ENCODE results near the gene S100G.
"Not testable (repeated sequence)": the region's sequence is repeated elsewhere in the genome, so short reads cannot be mapped to it uniquely, and the experiment has no call there.

S100G gene, protein sequence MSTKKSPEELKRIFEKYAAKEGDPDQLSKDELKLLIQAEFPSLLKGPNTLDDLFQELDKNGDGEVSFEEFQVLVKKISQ

DNA sequence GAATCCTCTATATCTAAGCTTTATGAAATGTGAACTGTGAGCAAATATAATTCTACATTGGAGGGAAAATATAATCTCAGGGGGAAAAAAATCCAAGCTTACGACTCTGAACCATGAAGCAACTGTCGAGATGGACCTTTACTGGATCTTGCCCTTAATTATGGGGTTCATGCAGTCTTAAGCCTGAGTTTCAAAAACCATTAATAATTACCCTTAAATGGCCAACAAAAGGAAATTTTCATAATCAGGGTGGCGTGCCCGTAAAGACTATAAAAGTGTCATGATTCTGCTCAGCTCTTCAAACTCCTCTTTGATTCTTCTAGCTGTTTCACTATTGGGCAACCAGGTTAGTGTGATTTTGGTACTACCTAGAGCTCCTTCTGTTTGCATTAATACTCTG, at the start of gene S100G:
TSS of gene S100G (plus strand) at position 301 of the 400 bp plus-strand sequence. CDS start 849 bp downstream, outside the sequence.
- DNase-seq, result no peak

DNA sequence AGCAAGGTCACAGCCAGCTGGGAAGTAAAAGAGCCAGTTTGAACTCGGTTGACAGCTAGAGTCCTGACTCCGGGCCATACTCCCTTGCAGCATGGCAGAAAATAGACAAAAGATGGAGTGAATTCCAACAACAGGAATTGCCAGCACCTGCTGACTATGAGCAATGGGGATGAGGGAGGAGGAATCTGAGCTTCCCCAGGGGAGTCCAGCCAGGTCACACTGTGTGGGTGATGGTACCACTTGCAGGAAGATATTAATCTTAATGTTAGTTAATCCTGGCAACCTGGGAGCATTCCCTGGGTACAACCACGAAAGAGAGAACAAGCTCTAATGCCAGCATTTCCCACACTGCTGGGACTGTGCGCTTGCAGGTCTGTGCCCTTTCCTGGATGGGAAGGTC, 48.1 kb upstream of the S100G start:
- DNase-seq, result no peak

DNA sequence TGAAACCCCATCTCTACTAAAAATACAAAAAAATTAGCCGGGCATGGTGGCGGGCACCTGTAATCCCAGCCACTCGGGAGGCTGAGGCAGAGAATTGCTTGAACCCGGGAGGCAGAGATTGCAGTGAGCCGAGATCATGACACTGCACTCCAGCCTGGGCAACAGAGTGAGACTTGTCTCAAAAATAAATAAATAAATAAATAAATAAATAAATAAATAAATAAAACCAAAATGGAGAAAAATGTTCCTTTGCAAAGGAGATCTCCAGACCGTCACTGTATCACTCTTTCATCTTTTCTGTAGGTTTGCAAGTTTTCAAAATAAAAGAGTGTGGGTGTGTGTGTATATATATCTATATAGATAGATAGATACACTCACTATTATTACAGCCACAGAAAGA, 46.7 kb upstream of the S100G start:
- DNase-seq, result not testable (repeated sequence)

DNA sequence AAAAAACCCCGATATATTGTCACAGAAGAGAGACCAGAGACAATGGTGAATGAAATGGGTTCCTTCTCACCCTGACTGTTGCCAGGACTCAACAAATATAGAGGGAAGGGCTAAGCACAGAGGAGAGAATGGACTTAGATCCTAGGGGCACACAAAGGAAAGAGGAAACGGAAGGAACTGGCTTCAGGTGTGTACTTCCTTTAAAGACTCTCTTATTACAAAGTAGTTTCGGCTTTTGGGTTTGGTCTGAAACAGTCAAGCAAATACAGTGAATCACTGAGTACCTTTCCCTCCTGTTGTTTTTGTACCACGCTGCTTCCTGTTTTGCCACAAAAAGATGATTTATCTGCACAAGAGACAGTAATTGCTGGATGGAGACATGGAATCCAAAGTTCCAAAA, 46.1 kb upstream of the S100G start:
- DNase-seq, result no peak

DNA sequence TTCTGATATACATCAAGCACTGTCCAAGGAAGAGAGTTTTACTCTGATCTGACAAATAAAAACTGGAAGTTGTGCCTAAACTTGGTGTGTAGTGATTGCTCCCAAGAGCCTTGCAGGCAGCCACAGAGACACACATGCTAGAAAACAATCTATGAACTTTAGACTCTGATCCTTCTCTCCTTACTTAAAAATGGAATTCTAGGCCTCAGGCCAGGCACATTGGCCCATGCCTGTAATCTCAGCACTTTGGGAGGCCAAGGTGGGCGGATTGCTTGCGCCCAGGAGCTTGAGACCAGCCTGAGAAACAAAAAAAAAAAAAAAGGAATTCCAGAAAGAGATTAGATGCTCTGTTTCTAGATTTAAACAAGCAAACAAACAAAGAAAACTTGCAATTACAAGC, 45.6 kb upstream of the S100G start:
- DNase-seq, result no peak

DNA sequence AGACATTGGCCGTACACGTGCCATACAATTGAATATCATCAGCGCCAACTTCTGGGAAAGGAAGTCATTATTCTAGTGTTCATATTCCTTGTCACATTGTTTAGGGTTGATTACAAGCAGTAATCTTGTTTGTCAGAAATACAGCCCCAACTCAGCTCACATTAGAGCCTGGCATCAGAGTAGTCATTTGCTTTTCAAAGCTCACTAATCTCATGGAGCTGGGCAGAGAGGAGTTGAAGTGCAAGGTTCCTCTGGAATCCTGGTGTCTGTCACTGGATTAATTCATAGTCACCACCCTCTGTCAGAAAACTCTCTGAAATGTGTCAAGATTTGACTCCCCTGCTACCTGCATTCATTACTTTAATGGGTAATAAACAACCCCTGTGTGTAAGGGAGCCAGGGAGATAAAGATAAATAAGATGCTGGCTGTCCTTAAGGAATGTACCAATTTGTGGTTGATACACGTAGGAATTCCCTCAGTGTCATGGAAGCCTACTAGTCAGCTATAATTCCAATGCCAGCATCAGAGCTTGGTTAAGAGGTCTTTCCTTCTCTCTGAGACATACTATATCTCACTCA, 43.7 kb upstream of the S100G start:
- no peak for DNase-seq

DNA sequence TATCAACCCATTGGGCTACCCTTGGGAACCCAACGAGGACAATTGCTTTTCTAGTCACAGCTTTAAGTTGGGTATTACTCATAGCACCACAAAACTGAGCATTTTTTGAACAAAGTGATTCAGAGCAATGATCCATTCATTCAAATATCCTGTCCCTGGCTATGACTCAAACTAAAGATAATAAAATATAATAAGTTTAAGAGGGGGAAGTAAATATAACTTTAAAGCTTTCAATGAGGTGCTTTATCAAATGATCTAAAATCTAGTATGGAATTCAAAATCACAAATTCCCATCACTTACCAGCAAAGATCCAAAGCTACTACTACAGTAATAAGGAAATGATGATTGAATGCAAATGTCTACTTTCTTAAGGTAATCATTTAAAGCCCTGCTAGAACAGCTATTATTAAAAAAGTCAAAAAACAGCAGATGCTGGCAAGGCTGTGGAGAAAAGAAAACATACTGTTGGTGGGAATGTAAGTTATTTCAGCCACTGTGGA, 39.8 kb upstream of the S100G start:
- peak; percentile 63 for DNase-seq

DNA sequence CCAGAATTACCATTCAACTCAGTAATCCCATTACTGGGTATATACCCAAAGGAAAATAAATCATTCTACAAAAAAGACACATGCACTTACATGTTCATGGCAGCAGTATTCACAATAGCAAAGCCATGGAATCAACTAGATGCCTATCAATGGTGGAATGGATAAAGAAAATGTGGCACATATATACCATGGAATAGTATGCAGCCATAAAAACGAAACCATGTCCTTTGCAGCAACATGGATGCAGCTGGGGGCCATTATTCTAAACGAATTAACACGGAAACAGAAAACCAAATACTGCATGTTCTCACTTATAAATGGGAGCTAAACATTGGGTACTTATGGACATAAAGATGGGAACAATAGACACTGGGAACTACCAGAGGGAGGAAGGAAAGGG, 39.3 kb upstream of the S100G start:
- not testable (repeated sequence) for DNase-seq

DNA sequence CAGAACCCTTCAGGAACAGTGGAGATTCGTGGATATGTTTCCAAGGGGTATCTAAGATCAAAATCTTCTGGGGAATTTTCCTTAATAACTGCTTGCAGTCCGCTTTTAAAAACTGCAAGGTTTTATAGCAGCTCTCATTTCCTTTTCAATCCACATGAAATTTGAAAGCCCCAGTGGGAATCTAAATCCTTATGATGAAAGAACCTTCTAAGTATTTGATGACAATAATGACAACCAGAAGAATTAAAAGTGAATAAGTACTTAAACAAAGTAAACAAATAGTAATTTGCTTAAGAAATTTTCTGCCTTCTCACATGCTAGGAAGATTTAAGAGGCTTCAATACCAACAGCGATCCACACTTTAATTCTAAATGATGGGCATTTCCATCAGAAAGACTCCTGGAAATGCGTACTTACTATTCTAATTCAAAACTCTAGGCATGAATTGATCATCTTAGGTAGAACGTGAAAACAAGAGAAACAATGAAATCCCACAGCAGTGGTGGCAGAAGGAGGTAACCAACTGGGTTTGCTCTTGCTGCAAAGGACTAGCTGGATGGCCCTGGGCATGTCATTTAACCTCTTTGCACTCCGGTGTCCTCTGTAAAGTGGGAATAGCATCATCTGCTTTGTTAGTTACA, 37.6 kb upstream of the S100G start:
- no peak for DNase-seq

DNA sequence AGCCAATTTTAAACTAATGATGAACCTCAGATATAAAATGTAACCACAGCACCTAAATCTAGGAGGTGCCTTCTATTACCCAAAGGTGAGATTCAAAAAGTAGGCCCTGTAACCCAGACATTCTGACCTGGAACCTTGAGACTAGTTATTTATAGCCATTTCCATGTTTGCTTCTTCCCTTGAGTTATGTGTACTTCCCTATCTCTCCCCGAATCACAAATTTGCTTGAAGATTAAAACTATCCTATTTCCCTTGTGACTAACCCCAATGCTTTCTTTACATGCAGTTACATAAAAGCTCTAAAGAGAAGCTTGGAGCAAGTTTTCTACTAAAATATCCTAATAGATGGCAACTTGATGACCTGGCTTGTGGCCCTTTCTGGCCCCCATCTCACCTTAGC, 32.6 kb upstream of the S100G start:
- no peak for DNase-seq

DNA sequence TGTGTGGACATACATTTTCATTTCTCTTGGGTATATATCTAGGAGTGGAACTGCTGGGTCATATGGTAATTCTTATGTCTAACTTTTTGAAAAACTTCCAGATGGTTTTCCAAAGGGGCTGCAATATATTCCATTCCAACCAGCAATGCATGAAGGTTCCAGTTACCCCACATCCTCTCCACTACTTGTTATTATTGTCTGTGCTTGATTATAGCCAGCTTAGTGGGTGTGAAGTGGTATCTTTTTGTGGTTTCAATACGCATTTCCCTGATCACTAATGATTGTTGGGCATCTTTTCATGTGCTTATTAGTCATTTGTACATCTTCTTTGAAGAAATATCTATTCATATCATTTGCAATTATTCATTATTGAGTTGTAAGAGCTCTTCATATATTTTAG, 31.5 kb upstream of the S100G start:
- DNase-seq, result no peak

DNA sequence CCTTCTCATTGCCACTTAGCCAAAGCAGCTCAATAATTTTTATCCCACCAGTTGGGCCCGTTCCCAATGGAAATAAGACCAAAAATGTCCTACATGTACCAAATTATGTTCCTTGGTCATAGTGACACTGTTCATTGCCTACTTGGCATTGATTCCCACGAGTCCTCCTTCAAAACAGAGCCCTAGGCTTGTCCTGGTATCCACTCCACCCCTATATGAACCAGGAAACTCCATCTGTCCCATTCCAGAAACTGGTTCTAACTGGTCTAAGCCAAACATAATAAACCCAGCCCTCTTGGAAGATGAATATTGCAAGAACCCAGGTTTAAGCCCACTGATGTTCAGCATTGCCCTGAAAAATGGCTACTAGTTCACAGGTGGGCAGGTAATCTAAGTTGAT, 30.9 kb upstream of the S100G start:
- no peak for DNase-seq

DNA sequence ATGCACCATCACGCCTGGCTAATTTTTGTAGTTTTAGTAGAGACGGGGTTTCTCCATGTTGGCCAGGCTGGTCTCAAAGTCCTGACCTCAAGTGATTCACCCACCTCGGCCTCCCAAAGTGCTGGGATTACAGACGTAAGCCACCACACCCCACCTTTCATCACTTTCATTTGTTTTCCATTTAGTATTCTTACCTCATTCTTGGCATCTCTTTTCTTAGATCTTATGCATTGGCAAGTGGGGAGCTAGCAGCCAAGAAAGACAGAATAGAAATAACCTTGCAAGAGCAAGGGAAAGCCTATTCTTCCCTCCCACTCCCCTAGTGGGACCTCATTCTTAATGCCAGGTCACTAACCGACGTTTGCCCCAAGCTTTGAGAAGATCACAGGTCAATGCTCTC, 21.4 kb upstream of the S100G start:
- DNase-seq, result not testable (repeated sequence)

DNA sequence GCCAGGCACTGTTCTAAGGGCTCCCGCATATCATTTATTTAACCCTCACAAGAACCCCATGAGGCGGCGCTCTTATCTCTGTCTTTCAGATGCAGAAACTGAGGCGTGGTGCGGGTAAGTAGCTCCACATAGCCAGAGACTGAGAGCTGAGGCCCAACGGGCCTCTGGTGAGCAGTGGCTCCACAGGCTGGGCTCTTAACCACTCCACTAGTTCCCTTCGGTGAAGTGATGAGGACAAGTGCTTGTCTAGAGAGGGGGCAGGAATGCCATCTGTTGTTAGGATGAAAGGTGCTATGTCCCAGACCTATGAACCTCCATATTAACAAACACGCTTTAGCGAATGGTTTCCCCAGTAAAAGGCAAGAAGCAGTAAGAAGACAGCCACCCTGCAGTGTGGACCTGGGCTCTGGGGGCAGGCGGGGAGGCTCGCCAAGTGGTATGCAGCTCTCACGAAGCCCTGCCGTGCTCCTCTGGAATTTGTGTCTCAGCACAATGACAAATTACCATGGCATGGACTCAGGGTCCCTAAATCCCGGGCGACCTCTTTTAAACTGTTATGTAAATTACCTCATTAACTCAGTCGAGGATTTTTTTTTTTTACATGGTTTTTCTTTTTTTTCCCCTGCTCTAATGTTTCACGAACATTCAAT, 20.9 kb upstream of the S100G start:
- DNase-seq, result no peak

DNA sequence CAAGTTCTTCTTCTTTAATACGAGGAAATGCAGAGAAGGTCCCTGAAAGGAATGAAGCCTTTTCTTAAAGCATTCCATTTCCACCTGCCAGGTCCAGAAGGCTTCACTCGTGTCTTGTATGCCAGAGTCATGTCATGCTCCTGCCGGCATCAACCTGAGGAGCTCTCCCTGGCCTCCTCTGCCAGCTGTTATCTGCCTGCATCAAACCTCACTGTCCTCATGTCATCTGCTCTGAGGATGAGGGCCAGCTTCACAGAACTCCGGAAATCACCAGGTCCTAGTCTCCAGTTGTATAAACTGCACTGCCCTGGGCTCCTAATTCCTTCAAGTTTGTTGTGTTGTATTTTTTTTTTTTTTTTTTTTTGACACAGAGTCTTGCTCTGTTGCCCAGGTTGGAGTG, 20.0 kb upstream of the S100G start:
- no peak for DNase-seq

DNA sequence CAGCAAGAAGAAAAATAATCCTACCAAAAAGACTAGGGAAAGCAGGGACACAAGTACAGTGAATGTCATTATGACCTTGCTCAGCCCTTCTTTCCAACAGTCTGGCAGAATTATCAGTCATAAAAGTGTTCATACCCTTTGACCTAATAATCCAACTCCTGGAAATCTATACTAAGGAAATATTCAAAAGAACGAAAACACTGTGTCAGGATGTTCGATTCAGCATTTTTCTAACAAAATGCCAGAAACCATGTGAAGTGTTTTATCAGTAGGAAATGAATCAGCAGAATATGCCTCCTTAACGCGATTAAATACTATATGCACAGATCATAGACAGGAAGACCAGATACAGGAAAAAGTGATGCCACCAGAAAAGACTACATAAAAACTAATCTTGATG, 16.2 kb upstream of the S100G start:
- peak; percentile 18 for DNase-seq

DNA sequence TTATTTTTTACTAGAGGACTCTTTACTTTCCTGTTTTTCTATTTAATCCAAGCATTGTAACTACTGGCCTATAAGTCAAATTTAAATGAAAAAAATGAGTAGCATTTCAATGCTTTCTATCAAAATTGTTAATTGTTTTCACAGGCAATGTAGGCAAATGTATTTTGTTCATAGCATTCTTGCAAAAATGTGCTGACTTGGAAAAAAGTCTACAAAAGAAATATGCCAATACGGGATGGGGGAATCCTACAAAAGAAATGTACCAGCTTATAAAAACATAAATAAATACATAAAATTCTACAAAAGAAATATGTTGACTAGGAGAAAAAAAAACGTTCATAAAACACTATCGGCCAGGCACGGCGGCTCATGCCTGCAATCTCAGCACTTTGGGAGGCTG, 14.9 kb upstream of the S100G start:
- no peak for DNase-seq

DNA sequence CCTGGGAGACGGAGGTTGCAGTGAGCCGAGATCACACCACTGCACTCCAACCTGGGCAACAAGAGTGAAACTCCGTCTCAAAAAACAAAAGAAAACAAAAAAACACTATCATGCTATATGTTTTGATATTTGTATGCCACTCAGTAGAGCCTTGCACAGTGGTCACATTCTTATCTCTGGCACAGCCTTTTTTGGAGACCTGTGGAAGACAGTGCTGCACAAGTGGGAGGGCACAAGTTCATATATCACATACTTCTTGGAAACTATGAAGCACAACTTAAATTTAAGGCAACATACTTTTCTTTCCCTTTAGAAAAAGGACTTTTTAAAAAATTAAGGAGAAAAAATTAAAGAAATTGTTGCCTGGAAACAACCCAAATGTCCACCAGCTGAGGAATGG, 14.4 kb upstream of the S100G start:
- no peak for DNase-seq

DNA sequence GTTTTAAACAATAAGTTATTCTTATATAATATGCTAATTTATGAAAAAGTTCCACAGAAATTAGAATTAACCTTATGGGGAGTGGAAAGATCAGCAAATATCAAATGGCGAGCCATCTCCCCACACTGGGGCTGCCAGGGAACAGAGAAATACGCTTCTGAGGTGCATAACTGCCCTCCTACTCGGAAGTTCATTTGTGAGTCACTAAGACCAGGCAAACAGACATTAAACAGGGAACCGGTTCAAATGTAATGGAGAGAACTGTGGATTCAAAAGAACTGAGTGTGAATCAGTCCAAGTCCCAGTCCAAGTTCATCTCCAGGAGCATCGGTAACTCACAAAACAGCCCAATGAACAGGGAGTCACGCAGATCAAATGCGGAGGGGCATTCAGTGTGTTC, 11.4 kb upstream of the S100G start:
- DNase-seq, result no peak

DNA sequence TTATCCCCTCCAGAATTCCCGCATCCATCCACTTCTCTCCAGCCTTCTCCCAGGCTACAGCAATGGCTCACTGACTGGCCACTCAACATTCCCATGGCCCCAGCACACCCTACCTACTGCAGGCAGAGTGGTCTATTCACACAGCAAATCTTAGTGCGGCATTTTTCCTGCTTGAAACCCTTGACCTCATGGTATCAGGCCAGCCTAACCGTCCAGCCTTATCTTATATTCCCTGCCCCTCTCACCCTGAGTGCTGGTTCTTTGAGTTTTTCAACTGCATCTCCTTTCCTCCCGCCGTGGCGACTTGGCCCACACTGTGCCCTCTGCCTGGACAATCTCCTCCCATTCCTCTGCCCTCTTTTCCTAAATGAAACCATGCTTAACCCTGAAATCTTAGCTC, 10.0 kb upstream of the S100G start:
- no peak for DNase-seq

DNA sequence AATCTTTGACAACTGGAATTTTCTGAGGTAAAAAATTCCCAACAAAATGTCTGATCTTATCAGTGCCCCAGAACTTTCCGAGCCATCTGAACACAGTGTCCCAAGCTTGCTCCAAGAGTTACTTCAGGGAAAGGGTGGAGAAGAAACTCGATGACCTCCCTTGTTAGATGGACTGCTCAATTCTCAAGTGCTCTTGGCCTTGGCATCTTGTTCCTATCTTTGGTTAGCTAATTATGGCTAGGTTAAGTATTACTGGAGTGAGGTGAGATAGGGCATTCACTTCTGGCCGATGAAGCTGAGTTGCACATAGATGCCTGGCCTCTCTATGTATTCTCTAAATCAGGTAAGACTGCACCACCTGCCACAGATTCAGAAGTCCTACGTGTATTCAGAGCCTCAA, 9.1 kb upstream of the S100G start:
- DNase-seq, result no peak

DNA sequence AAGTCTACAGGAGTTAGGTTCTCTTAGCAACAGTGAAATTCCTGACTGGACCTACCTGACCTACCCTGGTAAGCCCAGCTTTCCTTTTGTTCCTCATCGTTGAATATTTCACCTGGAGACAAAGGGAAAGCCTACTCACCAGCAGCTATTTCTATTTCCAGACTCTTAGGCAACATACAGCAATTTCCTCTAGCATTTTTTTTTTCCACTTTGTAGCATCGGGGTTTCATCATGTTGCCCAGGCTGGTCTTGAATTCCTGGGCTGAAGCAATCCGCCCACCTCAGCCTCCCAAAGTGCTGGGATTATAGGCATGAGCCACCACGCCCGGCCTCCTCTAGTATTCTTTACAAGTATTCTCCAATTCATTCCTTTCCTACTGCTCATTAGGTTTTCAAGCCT, 6.8 kb upstream of the S100G start:
- peak; percentile 53 for DNase-seq

DNA sequence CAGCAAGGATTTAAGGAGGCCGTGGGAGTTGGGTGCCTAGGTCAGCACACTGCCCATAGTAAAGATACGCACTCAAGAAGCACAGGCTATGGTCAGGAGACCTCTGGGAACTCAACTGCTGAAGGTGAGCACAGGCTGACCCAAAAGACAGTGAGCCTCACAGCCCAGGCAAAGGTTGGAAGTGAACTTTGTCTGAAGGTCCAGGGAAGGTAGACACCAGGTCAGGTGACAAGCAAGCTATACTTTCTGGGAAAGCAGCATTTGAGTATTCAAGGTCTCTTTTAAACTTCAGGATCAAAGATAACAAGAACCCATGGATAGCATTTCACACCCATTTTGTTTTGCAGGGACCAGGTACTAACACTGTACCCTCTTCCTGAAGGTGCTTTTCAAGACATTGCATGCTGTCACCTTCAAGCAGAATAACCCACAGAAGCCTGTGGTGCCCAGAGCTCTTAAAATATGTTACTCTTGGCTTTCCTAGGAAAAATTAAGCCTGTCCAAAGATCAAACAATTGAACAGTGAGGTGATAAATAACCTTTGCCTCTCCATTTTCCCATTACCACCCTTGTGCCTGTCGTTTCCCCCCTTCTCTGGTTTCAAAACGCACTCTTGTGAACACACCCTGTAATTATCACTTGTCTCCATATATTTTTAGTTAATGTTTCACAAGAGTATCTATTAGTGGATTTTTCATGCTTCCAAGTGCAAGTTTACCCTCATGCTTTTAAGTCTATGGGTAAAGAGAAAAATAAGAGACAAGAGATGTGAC, 3.4 kb upstream of the S100G start:
- no peak for DNase-seq
